CD4-positive, alpha-beta T cell (primary cell): ENCODE measurements around the gene KNL1. TPM values are rescaled to one million over a fixed set of nuclear protein-coding genes. Genes with fewer than 3 reads are reported as not detected.

Source experiments
- ATAC-seq: fragments of 200-7000 bp; cut with Tn5 transposase; one replicate; pipeline ENCODE4 v1.10.0; 2022; ENCODE audit warnings: mild to moderate bottlenecking; ENCODE audit not compliant: poor library complexity
- CTCF ChIA-PET: fragments of 350-600 bp; sonication (Branson Sonifier 250); formaldehyde crosslinking; loops from one replicate; lab custom pipeline; 2021; ENCODE audit warnings: antibody characterized with exemption, inconsistent platforms; lab: Charles Lee
- POLR2A ChIA-PET: fragments of 350-600 bp; sonication (Branson Sonifier 250); formaldehyde crosslinking; loops from one replicate; lab custom pipeline; 2021; ENCODE audit warnings: antibody characterized with exemption, inconsistent platforms; lab: Charles Lee
- DNase-seq, 14 experiments: peaks; one replicate each; pipeline ENCODE4 v3.0.0-alpha.2; 2013 to 2020; ENCODE audit warnings: mixed read lengths in 2 of 14
- H3K27ac ChIP-seq, 2 donors: one replicate each; pipeline versions ENCODE4 v1.5.1 to v1.7.0; 2013; ENCODE audit warnings: low read length in 2 of 2, low read depth in 1 of 2, mild to moderate bottlenecking in 1 of 2
- H3K27me3 ChIP-seq, 2 experiments: 1 replicate in 1 of 2; 2 replicates in 1 of 2; pipeline versions ENCODE4 v1.6.1 to v1.7.0; 2013; ENCODE audit warnings: low read length in 2 of 2, control low read depth in 1 of 2, mild to moderate bottlenecking in 1 of 2, moderate library complexity in 1 of 2; ENCODE audit not compliant: insufficient read depth in 2 of 2, control insufficient read depth in 1 of 2
- H3K36me3 ChIP-seq: one replicate; pipeline ENCODE4 v1.6.1; 2013; ENCODE audit warnings: low read length, control low read depth; ENCODE audit not compliant: insufficient read depth
- H3K4me1 ChIP-seq: one replicate; pipeline ENCODE4 v1.6.1; 2013; ENCODE audit warnings: low read length, control low read depth; ENCODE audit not compliant: insufficient read depth
- H3K4me3 ChIP-seq: one replicate; pipeline ENCODE4 v1.5.1; 2013; ENCODE audit warnings: mild to moderate bottlenecking, low read length, moderate library complexity
- H3K9me3 ChIP-seq, 2 experiments: 1 replicate in 1 of 2; 2 replicates in 1 of 2; pipeline versions ENCODE4 v1.6.1 to v1.7.0; 2013; ENCODE audit warnings: low read length in 2 of 2, mild to moderate bottlenecking in 2 of 2, control low read depth in 1 of 2, moderate library complexity in 1 of 2; ENCODE audit not compliant: control insufficient read depth in 1 of 2, insufficient read depth in 1 of 2
- H3K27ac Mint-ChIP-seq: one replicate; pipeline ENCODE4 v1.8.0; 2020; ENCODE audit warnings: mixed read lengths
- H3K27me3 Mint-ChIP-seq: one replicate; pipeline ENCODE4 v1.8.0; 2021; ENCODE audit warnings: mixed read lengths
- H3K36me3 Mint-ChIP-seq: one replicate; pipeline ENCODE4 v1.8.0; 2021; ENCODE audit warnings: low read depth, mixed read lengths
- H3K4me1 Mint-ChIP-seq: one replicate; pipeline ENCODE4 v1.8.0; 2021; ENCODE audit warnings: low read depth, mixed read lengths
- H3K4me3 Mint-ChIP-seq: one replicate; pipeline ENCODE4 v1.8.0; 2020; ENCODE audit warnings: mild to moderate bottlenecking, mixed read lengths
- H3K9me3 Mint-ChIP-seq: one replicate; pipeline ENCODE4 v1.8.0; 2020; ENCODE audit warnings: mixed read lengths
- CTCF ChIP-seq: fragments of 200-600 bp; IDR thresholded peaks from one replicate; pipeline ENCODE4 v1.8.0; 2022; ENCODE audit warnings: antibody characterized with exemption, mild to moderate bottlenecking
- intact Hi-C, 2 experiments: fragments of 100-400 bp; cut with DNase I in 1 of 2; cut with micrococcal nuclease in 1 of 2; formaldehyde crosslinking; loops; one replicate each; pipeline versions ENCODE4 v1.15.1 to v1.9.0; 2023 to 2025; cut with DNase I, micrococcal nuclease
- total RNA-seq, 174 experiments: library from RNA in 2 of 174; stranded (reverse) in 2 of 174; gene quantifications; one replicate each; pipeline ENCODE4 v1.2.3 and lab custom pipeline; 2021 to 2026

KNL1 gene
- total RNA-seq, 2 experiments from 2014 or later = 0.59 to 0.69 TPM

- no peaks in the 10 kb centered on the region for H3K9me3 ChIP-seq
- H3K27me3 ChIP-seq = no peaks in the 10 kb centered on the region
- Mint-ChIP-seq H3K9me3 (no peaks in the 10 kb centered on the region), H3K4me1 (no peaks in the 10 kb centered on the region), H3K36me3 (peaks cover 58% of the 10 kb centered on the region), H3K4me3 (no peak overlapping the region), H3K27me3 (no peaks in the 10 kb centered on the region), H3K27ac (no peak overlapping the region)
- no peak for ATAC-seq
- H3K36me3 ChIP-seq = peaks cover 42% of the 10 kb centered on the region
- DNase-seq = no peak
- H3K4me1 ChIP-seq = no peaks in the 10 kb centered on the region
- H3K4me3 ChIP-seq = no peak overlapping the region
- CTCF ChIA-PET = no interaction called here
- POLR2A ChIA-PET = no interaction called here
- intact Hi-C loops = no loop called here
- no peak overlapping the region for H3K27ac ChIP-seq
- TF ChIP-seq CTCF = no peak
These were observed 44.2 kb upstream of the KNL1 start for GRCh38 chr15:40549894-40550293.

- H3K27ac ChIP-seq = no peak overlapping the region
- no peak overlapping the region for H3K4me3 Mint-ChIP-seq
These were observed 43.6 kb upstream of the KNL1 start for GRCh38 chr15:40550341-40551037.

GRCh38 chr15:40554161-40554525 lies 39.9 kb upstream of the KNL1 start:
- Histone ChIP-seq H3K27ac (no peak overlapping the region), H3K27me3 (no peaks in the 10 kb centered on the region), H3K9me3 (no peaks in the 10 kb centered on the region), H3K4me3 (no peak overlapping the region), H3K36me3 (peaks cover 48% of the 10 kb centered on the region), H3K4me1 (no peaks in the 10 kb centered on the region)
- intact Hi-C loops = no loop called here
- H3K27me3 Mint-ChIP-seq = no peaks in the 10 kb centered on the region
- H3K4me3 Mint-ChIP-seq = no peak overlapping the region
- no peak for ATAC-seq
- H3K36me3 Mint-ChIP-seq = peaks cover 82% of the 10 kb centered on the region
- peaks cover 4% of the 10 kb centered on the region for H3K4me1 Mint-ChIP-seq
- H3K27ac Mint-ChIP-seq = no peak overlapping the region
- ChIA-PET CTCF (interaction anchor here (1.0 kb wide), 1 partner anchor 229 kb away, joined by 3 read pairs; no protein-coding TSS in a partner anchor), POLR2A (no interaction called here)
- H3K9me3 Mint-ChIP-seq = no peaks in the 10 kb centered on the region
- no peak for DNase-seq
- TF ChIP-seq CTCF = no peak

More at GRCh38 chr15:40550341-40551037, 43.6 kb upstream of the KNL1 start:
- Mint-ChIP-seq H3K36me3 (peaks cover 64% of the 10 kb centered on the region), H3K27ac (no peak overlapping the region), H3K27me3 (no peaks in the 10 kb centered on the region), H3K9me3 (no peaks in the 10 kb centered on the region), H3K4me1 (no peaks in the 10 kb centered on the region)
- DNase-seq (peak in 1 of 14 experiments; percentile 17), ATAC-seq (no peak)
- no peak for TF ChIP-seq CTCF
- H3K4me3 ChIP-seq = no peak overlapping the region
- no peaks in the 10 kb centered on the region for H3K27me3 ChIP-seq
- no peaks in the 10 kb centered on the region for H3K4me1 ChIP-seq
- intact Hi-C loops = no loop called here
- H3K9me3 ChIP-seq = no peaks in the 10 kb centered on the region
- H3K36me3 ChIP-seq = peaks cover 48% of the 10 kb centered on the region
- ChIA-PET CTCF (no interaction called here), POLR2A (no interaction called here)
